Natural killer cell (primary cell): Measurements from ENCODE around the gene KIAA1143. TPM values are rescaled to one million over a fixed set of nuclear protein-coding genes. Genes with fewer than 3 reads are reported as not detected.
A peak's percentile ranks its signal among the peaks of the same experiment; 100 is the strongest.

Experiments
- ATAC-seq, 3 donors: fragments of 150-1000 bp in 2 of 3; fragments of 200-7000 bp in 1 of 3; cut with Tn5 transposase; 1 replicate in 1 of 3; 2 replicates in 2 of 3; pipeline ENCODE4 v1.10.0; 2021; ENCODE audit warnings: mild to moderate bottlenecking in 2 of 3, moderate library complexity in 2 of 3
- DNase-seq, 2 donors: peaks; one replicate each; pipeline versions ENCODE4 v3.0.0 to v3.0.0-alpha.2; 2013 to 2021; ENCODE audit warnings: mixed read lengths in 1 of 2
- H3K27ac ChIP-seq: one replicate; pipeline ENCODE4 v1.5.1; 2013; ENCODE audit warnings: mild to moderate bottlenecking, low read length
- H3K27me3 ChIP-seq: one replicate; pipeline ENCODE4 v1.6.1; 2013; ENCODE audit warnings: low read length; ENCODE audit not compliant: control insufficient read depth, insufficient read depth
- H3K36me3 ChIP-seq: one replicate; pipeline ENCODE4 v1.6.1; 2013; ENCODE audit warnings: low read length; ENCODE audit not compliant: control insufficient read depth, insufficient read depth
- H3K4me1 ChIP-seq: one replicate; pipeline ENCODE4 v1.6.1; 2013; ENCODE audit warnings: low read length; ENCODE audit not compliant: control insufficient read depth, insufficient read depth
- H3K4me3 ChIP-seq: one replicate; pipeline ENCODE4 v1.5.1; 2013; ENCODE audit warnings: low read length
- H3K9me3 ChIP-seq: one replicate; pipeline ENCODE4 v1.6.1; 2013; ENCODE audit warnings: low read length; ENCODE audit not compliant: control insufficient read depth, insufficient read depth
- H3K27ac Mint-ChIP-seq, 2 donors: one replicate each; pipeline ENCODE4 v1.8.0; 2022; ENCODE audit warnings: mild to moderate bottlenecking in 2 of 2, mixed read lengths in 2 of 2, moderate library complexity in 1 of 2
- H3K27me3 Mint-ChIP-seq, 2 donors: one replicate each; pipeline ENCODE4 v1.8.0; 2022; ENCODE audit warnings: low read depth in 2 of 2, mixed read lengths in 2 of 2
- H3K36me3 Mint-ChIP-seq: one replicate; pipeline ENCODE4 v1.8.0; 2022; ENCODE audit warnings: mixed read lengths
- H3K4me1 Mint-ChIP-seq, 2 donors: one replicate each; pipeline ENCODE4 v1.8.0; 2022; ENCODE audit warnings: mixed read lengths in 2 of 2
- H3K4me3 Mint-ChIP-seq: one replicate; pipeline ENCODE4 v1.8.0; 2022; ENCODE audit warnings: mild to moderate bottlenecking, moderate library complexity, mixed read lengths
- H3K9me3 Mint-ChIP-seq, 2 donors: one replicate each; pipeline ENCODE4 v1.8.0; 2022; ENCODE audit warnings: mixed read lengths in 2 of 2
- WGBS: methylation state at CpG from one replicate; pipeline ENCODE4 v1.1.7; 2013; ENCODE audit warnings: missing lambda C conversion rate; ENCODE audit not compliant: insufficient coverage; 5-methylcytosine and 5-hydroxymethylcytosine counted together
- intact Hi-C: fragments of 100-400 bp; cut with micrococcal nuclease; formaldehyde crosslinking; loops from one replicate; pipeline ENCODE4 v1.14.2; 2022
- total RNA-seq, 4 donors: library from RNA; stranded (reverse); fragments of 120-200 nt in 1 of 4; gene quantifications; one replicate each; pipeline versions ENCODE4 v1.2.3 to v1.2.4, GENCODE V29; 2013 to 2022
- TF ChIP-seq, protein P1 (sequence below): fragments of 200-600 bp; IDR thresholded peaks from one replicate; pipeline ENCODE4 v1.8.0; 2022; ENCODE audit warnings: antibody characterized with exemption

Gene KIAA1143
- total RNA-seq, 3 donors from 2014 or later (not counting 1 experiment from before 2014, with no cell fraction given): 25.4 to 28.6 (median 27.7) TPM

DNA sequence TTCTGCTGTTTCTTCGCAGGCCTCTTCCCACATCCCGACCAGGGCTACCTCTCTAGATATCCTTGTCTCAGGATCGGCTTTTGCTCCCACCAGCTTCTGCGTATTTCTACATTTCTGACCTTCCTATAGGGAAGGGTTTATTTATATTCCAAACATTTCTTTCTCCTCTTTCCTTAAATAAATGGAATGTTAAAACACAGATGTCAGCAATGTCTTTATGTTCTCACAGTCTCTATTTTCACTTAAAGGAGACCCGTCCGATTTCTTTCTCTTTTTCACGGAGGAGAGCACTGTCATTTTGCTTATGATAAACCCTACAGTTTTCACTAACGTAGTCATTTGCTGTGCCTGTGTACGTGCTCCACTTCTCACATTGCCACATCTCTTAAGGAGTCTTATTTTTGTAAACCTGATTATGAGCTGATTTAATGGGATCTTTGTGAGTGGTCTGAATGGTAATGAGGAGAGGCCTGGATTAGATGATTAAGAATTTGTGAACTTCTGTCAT is 805 bp upstream of the KIAA1143 start:
- H3K36me3 ChIP-seq: no peaks in the 10 kb centered on the region
- TF ChIP-seq, protein P1, sequence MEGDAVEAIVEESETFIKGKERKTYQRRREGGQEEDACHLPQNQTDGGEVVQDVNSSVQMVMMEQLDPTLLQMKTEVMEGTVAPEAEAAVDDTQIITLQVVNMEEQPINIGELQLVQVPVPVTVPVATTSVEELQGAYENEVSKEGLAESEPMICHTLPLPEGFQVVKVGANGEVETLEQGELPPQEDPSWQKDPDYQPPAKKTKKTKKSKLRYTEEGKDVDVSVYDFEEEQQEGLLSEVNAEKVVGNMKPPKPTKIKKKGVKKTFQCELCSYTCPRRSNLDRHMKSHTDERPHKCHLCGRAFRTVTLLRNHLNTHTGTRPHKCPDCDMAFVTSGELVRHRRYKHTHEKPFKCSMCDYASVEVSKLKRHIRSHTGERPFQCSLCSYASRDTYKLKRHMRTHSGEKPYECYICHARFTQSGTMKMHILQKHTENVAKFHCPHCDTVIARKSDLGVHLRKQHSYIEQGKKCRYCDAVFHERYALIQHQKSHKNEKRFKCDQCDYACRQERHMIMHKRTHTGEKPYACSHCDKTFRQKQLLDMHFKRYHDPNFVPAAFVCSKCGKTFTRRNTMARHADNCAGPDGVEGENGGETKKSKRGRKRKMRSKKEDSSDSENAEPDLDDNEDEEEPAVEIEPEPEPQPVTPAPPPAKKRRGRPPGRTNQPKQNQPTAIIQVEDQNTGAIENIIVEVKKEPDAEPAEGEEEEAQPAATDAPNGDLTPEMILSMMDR: no peak
- no peaks in the 10 kb centered on the region for H3K9me3 ChIP-seq
- peaks cover 13% of the 10 kb centered on the region for H3K4me1 ChIP-seq
- Mint-ChIP-seq H3K4me3 (peak overlapping the region; percentile 93), H3K4me1 (peaks cover 25 to 33% of the 10 kb centered on the region in 2 donors), H3K36me3 (no peaks in the 10 kb centered on the region), H3K9me3 (peaks cover 0 to 3% of the 10 kb centered on the region in 2 donors), H3K27ac (peak overlapping the region; percentile 89 to 90), H3K27me3 (no peaks in the 10 kb centered on the region)
- ATAC-seq (no peak), DNase-seq (peak in 1 of 2 donors; percentile 9)
- peak overlapping the region; percentile 60 for H3K4me3 ChIP-seq
- 5% methylated on average over 7 of the region's 9 CpGs for WGBS
- no peaks in the 10 kb centered on the region for H3K27me3 ChIP-seq
- no peak overlapping the region for H3K27ac ChIP-seq
- intact Hi-C loops: loop anchor here (5.0 to 10.0 kb wide), 2 partner anchors 50 to 427 kb away; partner anchors contain the start of genes TCAIM and ZNF502

DNA sequence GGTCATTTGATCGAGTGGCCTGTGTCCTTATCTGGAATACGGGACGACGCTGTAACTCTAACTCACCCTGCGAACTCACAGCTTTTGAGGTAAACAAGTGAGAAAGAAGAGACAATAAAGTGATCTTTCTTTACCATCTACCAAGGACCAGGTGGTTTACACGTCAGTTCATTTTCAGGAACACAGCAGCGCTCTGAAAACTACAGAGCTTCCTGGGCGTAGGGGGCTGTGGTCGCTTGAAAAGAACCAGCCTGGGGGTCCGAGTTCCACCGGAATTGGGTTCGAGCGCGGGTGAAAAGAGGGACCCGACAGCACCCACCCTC is 357 bp downstream of the KIAA1143 start:
- intact Hi-C loops: loop anchor here (1.0 to 10.0 kb wide), 6 partner anchors 32 to 426 kb away; partner anchors contain the start of genes EXOSC7, TCAIM, TMEM42 and ZDHHC3
- TF ChIP-seq, protein P1: no peak
- no peak for DNase-seq
- peaks cover 28 to 36% of the 10 kb centered on the region in 2 donors for H3K4me1 Mint-ChIP-seq
- H3K9me3 Mint-ChIP-seq: peaks cover 0 to 3% of the 10 kb centered on the region in 2 donors
- H3K27ac Mint-ChIP-seq: peak overlapping the region; percentile 89 to 90
- H3K9me3 ChIP-seq: no peaks in the 10 kb centered on the region
- H3K36me3 ChIP-seq: no peaks in the 10 kb centered on the region
- H3K4me1 ChIP-seq: peaks cover 13% of the 10 kb centered on the region
- H3K36me3 Mint-ChIP-seq: no peaks in the 10 kb centered on the region
- peak overlapping the region; percentile 93 for H3K4me3 Mint-ChIP-seq
- ATAC-seq: peak; percentile 8 to 19 (median 11)
- H3K27ac ChIP-seq: peak overlapping the region; percentile 66
- WGBS: 1% methylated on average over 12 of the region's 15 CpGs
- H3K4me3 ChIP-seq: peak overlapping the region; percentile 60
- no peaks in the 10 kb centered on the region for H3K27me3 Mint-ChIP-seq
- H3K27me3 ChIP-seq: no peaks in the 10 kb centered on the region

DNA sequence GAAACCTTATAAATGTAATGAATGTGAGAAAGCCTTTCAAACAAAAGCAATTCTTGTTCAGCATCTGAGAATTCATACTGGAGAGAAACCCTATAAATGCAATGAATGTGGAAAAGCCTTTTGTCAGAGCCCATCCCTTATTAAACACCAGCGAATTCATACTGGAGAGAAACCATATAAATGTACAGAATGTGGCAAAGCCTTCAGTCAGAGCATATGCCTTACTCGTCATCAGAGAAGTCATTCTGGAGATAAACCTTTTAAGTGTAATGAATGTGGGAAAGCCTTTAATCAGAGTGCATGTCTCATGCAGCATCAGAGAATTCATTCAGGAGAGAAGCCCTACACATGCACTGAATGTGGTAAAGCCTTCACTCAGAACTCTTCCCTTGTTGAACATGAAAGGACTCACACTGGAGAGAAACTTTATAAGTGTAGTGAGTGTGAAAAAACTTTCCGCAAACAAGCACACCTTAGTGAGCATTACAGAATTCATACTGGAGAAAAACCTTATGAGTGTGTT is 26.7 kb downstream of the KIAA1143 start:
- ATAC-seq (no peak), DNase-seq (no peak)
- H3K27me3 Mint-ChIP-seq: no peaks in the 10 kb centered on the region
- Histone ChIP-seq H3K9me3 (peaks cover 41% of the 10 kb centered on the region), H3K27ac (no peak overlapping the region), H3K4me3 (no peak overlapping the region), H3K27me3 (no peaks in the 10 kb centered on the region), H3K4me1 (peaks cover under 1% of the 10 kb centered on the region), H3K36me3 (peaks cover 12% of the 10 kb centered on the region)
- H3K27ac Mint-ChIP-seq: no peak overlapping the region
- H3K36me3 Mint-ChIP-seq: peaks cover 67% of the 10 kb centered on the region
- TF ChIP-seq, protein P1: no peak
- intact Hi-C loops: no loop called here
- no peak overlapping the region for H3K4me3 Mint-ChIP-seq
- peaks cover 8% of the 10 kb centered on the region in 2 donors for H3K4me1 Mint-ChIP-seq
- 92% methylated on average over 2 of the region's 3 CpGs for WGBS
- H3K9me3 Mint-ChIP-seq: peaks cover 16 to 37% of the 10 kb centered on the region in 2 donors
